HG03175 (cell line): ENCODE data around the gene MSRB1.
"Not testable (repeated sequence)": the region's sequence is repeated elsewhere in the genome, so short reads cannot be mapped to it uniquely, and the experiment has no call there.

Experiments used
- ATAC-seq: cut with Tn5 transposase; IDR thresholded peaks from one replicate; pipeline ENCODE4 v1.9.1; 2021; ENCODE audit warnings: mild to moderate bottlenecking, moderate library complexity; ENCODE audit not compliant: unreplicated experiment

MSRB1 gene

DNA sequence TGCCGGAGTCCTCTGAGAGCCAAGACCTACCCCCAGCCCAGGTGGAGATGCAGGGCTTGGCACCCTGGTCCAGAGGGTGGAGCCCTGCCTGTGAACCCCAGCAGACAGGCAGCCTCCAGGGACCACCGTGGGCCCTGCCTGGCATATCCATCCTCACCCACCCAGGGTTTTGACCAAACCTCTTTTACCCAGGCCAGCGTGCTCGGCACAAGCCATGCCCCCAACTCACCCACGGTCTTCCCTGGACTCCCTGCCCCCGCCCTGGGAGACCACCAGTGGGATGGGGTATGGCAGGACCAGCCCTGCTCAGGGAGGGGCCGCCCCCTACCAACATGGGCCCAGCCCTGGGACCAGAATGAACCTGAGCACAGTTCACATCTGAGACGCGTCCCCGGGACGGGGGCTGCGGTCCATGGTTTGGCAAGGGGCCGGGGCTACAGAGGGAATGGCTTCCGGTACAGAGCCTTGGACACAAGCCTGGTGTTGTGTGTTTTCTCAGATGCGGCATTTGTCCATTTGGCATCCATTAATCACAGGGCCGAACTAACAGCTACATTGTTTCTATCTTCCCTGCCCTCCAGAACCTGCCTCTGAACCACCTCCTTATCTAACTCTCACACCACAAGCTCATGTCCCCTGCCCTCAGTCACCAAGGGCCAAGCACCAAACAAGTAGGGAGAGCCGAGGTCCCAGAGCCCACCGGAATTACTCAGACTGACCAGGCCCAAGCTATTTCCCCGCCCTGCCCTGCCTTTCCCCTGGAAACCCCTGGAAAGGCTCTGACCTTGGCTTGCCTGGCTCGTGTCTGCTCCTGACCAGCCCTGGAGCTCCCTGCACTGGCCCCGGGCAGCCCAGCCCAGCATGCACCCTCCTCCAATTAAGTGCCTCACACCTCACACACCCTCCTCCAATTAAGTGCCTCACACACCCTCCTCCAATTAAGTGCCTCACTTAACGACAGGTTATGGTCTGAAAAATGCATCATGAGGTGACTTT, 38.9 kb downstream of the MSRB1 start:
- no peak for ATAC-seq

DNA sequence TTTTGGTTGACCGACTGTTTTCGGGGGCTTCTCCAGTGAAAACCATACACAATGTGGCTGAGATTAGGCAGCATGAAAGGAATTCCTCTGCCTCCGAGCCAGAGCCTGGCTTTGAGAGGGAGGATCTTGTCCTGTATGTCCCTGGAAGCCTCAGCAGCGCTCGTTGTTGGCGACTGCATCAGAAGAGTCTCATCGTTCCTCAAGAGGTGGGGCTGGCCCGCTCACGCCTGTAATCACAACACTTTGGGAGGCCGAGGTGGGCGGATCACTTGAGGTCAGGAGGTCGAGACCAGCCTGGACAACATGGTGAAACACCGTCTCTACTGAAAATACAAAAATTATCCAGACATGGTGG, 39.8 kb downstream of the MSRB1 start:
- no peak for ATAC-seq

DNA sequence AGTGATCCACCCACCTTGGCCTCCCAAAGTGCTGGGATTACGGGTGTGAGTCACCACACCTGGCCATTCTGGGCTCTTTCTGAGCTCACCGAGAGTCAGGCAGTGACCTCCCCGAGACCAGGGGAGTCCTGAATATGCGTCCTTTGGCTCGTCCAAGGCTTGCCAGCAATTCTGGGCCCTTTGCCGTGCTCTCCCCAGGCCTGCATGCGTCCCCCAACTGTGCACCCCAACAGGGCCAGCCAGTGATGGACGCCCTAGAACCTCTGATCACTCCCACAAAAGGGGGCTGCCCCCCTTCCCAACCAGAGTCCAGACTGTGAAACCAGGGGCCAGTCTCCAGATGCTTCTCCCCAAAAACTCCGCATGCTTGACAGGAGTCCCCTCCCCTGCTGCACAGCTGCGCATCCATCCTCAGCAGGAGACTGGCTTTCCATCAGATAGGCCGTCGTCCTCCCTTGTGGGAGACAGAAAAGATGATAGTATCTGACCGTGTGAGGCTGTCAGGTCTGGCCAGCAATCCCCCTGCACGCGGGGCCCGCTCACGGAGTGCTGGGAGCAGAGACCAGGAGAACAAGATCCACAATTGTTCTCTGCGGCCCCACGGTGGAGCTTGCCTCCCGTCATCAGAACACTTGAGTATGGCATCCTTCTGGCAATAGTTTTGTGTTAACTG, 40.3 kb downstream of the MSRB1 start:
- no peak for ATAC-seq

DNA sequence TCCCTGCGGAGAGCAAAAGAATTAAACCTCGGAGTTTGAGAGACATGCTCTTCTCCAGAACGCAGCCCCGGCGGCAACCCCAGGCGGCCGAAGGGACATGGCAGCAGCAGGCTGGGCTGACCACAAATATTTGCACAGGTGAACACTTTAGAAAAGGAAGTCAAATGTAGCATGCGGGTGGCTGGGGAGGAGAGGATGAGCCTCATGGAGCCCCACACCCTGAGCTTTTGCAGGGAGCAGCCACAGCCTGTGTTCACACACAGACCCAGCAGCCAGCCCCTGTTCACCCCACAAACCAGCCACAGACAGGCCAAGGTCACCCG, 42.6 kb downstream of the MSRB1 start:
- no peak for ATAC-seq

DNA sequence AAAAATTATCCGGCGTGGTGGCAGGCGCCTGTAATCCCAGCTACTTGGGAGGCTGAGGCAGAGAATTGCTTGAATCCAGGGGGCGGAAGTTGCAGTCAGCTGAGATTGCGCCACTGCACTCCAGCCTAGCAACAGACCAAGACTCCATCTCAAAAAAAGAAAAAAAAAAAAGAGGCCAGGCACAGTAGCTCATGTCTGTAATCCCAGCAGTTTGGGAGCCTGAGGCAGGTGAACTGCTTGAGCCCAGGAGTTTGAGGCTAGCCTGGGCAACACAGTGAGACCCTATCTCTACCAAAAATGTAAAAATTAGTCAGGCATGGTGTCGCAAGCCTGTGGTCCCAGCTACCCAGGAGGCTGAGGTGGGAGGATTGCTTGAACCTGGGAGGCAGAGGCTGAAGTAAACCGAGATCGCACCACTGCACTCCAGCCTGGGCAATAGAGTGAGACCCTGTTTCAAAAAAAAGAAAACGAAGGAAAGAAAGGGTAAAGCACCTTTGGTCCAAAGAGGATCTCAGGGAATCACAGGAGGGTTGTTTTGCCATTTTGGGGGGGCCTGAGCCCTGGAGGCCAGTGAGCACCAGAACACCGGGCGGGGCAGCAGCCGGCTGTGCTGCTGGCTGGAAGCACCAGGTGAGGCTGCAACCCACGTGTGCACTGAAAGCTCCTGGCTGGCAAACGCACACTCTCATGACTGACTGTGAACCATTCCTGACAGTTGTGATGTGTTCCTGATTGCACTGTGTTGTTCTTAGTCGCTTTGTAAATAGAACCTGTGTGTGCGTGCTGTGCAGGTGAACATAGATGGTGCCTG, 43.2 kb downstream of the MSRB1 start:
- no peak for ATAC-seq

DNA sequence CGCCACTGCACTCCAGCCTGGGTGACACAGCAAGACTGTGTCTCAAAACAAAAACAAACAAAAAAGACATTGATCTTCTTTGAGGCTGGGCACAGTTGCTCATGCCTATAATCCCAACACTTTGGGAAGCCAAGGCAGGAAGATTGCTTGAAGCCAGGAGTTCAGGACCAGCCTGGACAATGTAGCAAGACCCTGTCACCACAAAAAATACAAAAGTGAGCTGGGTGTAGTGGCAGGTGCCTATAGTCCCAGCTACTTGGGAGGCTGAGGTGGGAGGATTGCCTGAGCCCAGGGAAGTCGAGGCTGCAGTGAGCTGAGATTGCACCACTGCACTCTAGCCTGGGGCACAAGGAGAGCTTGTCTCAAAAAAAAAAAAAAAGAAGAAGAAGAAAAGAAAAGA, 45.3 kb downstream of the MSRB1 start:
- not testable (repeated sequence) for ATAC-seq

DNA sequence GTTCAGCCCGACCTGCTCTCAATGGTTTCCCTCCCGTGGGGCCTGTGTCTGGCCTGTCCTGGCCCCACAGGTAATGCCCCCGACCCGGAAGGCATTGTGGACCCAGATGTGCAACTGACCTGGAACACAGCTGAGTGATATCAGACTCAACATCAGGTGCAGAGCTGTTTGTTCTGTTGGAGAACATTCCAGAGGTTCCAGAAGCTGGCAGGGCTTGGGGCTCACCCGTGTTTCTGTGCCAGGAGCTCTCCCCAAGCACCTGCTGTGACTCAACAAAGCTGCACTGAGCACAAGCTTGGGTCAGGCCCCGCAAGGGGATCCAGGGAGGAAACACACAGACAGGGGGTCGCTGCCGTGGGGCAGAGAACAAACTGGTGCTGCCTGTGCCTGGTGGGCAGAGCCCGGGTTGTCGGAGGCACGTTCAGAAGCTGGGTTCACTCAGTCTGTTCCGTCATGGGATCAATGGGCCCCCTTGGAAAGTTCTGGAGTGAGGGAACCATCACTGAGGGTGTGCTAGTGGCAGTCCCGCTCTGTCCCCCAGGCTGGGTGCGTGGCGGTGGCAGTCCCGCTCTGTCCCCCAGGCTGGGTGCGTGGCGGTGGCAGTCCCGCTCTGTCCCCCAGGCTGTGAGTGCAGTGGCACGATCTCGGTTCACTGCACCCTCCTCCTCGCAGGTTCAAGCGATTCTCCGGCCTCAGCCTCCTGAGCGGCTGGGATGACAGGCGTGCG, 46.9 kb downstream of the MSRB1 start:
- no peak for ATAC-seq

DNA sequence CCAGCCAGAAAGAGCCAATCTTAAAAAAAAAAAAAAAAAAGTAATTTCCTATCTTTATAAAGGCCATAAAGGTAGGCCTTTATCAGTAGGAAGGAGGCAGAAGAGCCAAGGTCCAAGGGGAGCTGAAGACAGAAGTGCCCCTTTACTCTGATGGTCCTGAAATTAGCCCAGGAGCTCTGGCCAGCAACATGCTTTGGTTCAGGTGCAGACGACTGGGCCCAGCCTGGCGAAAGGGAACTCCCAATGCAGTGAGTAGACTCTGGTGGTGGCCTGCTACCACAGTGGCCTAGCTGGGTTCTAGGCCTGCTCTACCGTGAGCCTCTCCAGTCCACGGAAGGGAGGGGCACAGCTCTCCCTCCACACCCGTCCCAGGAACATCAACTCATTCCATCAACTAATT, 47.9 kb downstream of the MSRB1 start:
- ATAC-seq = no peak

DNA sequence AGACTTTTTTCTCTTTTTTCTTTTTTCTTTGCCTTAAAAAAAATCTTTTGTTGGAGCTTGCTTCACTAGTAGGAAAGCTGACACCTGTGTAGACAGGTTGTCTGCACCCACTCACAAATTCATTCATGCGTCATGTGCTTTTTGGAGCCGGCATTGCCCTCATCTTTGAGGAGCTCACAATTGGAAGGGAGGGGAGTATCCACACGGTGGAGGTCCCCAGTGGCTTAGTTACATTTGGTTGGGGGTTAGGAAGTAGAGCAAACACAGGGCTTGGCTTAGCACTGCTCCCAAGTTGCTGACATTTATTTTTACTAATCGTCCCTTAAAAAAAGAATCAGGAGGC, 52.3 kb downstream of the MSRB1 start:
- ATAC-seq = no peak

DNA sequence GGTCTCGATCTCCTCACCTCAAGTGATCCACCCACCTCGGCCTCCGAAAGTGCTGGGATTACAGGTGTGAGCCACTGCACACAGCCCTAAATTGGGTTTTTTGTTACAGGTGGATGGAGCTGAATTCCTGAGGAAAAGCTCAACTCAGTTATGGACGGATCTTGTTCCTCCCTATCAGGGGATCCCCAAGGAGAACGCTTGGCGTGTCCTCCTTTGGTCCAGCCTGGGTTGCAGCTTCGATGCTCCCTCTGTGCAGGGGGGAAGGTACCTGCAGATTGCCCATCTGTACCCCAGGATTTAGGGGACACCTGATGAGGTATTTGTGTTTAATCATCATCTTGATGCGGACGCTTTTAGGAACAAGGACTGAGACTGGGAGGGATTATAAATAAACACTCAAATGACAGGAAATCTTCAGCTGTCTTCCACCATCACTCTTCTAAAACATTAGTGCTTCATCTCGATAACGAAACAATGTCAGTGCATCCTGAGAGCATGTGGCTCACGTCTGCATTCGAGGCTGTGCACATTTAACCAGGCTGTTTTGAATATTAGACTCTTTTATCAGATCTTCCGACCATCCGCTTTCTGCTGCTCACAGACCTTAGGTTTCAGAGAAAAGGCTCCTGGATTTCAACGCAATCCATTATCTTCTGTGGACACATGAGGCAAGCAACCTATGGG, 52.8 kb downstream of the MSRB1 start:
- ATAC-seq = no peak
